Measurements from ENCODE around the gene NCEH1. TPM values are rescaled to one million over a fixed set of nuclear protein-coding genes. Genes with fewer than 3 reads are reported as not detected.

NCEH1 gene
- total RNA-seq, 1 donor from 2014 or later: 4.5 TPM

- no peak for TF ChIP-seq CTCF (IDR thresholded peaks at IDR 0.05)
- Mint-ChIP-seq H3K9me3 (no peaks in the 10 kb centered on the region), H3K36me3 (ENCODE audit: low read depth) (peaks cover 3% of the 10 kb centered on the region), H3K27me3 (no peaks in the 10 kb centered on the region), H3K27ac (no peak overlapping the region), H3K4me3 (no peak overlapping the region), H3K4me1 (peaks cover 2% of the 10 kb centered on the region)
- no peak for ATAC-seq (ENCODE audit: low read depth)
- CTCF ChIA-PET: interaction anchor here (1.0 kb wide), 1 partner anchor 28 kb away, joined by 3 read pairs; no protein-coding TSS in a partner anchor
- POLR2A ChIA-PET: no interaction called here
- DNase-seq: no peak
- intact Hi-C loops (cut with micrococcal nuclease): no loop called here
These were observed 32.8 kb downstream of the NCEH1 start for GRCh38 chr3:172678068-172678467.

GRCh38 chr3:172676196-172676922 is 34.5 kb downstream of the NCEH1 start:
- TF ChIP-seq CTCF (IDR thresholded peaks at IDR 0.05): no peak
- Mint-ChIP-seq H3K27me3 (no peaks in the 10 kb centered on the region), H3K4me1 (peaks cover 2% of the 10 kb centered on the region), H3K4me3 (no peak overlapping the region), H3K27ac (no peak overlapping the region), H3K9me3 (no peaks in the 10 kb centered on the region), H3K36me3 (ENCODE audit: low read depth) (peaks cover 3% of the 10 kb centered on the region)
- no peak for ATAC-seq (ENCODE audit: low read depth)
- ChIA-PET POLR2A (no interaction called here), CTCF (interaction anchor here (0.6 to 1.2 kb wide), 3 partner anchors 9 to 382 kb away, joined by 3 read pairs; no protein-coding TSS in a partner anchor)
- DNase-seq: no peak
- intact Hi-C loops (cut with micrococcal nuclease): no loop called here

DNA sequence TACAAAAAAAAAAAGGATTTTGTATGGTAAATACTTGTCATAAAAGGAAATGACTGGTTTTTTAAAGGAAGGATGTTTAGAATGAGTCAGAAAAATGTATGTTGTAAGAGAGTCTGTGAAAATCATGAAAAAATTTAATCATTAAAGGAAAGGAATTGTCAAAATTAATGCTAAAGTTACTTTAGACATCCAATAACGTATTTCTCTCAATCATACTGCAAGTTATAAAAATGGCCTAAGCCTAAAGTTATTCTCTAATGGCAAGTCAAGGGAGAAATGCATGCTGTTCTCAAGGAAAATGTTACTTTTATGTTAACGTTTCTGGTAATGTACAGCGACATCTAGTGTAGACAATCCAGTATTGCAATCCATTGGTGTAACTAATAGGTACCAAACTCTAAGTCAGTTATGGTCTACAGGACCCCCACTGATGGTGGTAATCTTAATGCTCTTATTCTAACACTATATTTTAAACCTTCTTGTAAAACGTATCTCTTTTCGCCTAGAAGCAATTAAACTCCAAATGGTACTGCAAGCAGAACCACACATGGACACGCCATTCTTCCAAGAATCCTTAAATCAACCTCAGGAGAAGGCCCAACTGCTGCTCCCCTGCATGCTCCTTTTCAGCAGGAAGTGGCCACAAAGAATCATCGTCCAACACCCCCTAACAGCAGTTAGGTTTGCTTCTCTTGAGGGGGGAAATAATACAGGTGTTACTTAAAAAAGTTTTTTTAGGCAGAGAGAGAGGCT is 35.2 kb downstream of the NCEH1 start:
- no peaks in the 10 kb centered on the region for H3K27me3 Mint-ChIP-seq
- H3K4me3 Mint-ChIP-seq: no peak overlapping the region
- DNase-seq (no peak), ATAC-seq (ENCODE audit: low read depth) (peak; percentile 40)
- POLR2A ChIA-PET: no interaction called here
- CTCF ChIA-PET: no interaction called here
- H3K9me3 Mint-ChIP-seq: no peaks in the 10 kb centered on the region
- H3K4me1 Mint-ChIP-seq: peaks cover 2% of the 10 kb centered on the region
- H3K36me3 Mint-ChIP-seq (ENCODE audit: low read depth): peaks cover 3% of the 10 kb centered on the region
- no peak overlapping the region for H3K27ac Mint-ChIP-seq
- intact Hi-C loops (cut with micrococcal nuclease): no loop called here
- peak; percentile 66 for TF ChIP-seq CTCF (IDR thresholded peaks at IDR 0.05)

DNA sequence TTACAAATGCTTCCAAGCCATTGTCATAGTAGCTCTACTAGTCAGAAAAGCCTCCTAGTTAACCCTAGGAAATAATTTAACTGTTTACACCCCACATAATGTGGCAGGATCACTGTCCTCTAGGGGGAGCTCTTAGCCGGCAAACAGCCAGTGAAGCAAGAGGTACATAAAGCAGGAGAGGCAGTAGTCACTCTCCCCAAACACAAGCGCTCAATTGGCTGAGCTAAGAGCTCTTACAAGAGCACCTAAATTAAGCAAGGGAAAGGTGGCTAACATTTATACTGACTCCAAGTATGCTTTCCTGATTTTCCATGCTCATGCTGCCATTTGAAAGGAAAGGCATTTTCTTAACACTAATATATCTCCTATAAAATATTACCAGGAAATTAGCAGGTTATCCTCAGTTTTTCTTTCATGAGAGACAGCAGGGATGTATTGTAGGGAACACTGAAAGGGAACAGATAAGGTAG is 37.6 kb downstream of the NCEH1 start:
- no peaks in the 10 kb centered on the region for H3K9me3 Mint-ChIP-seq
- TF ChIP-seq CTCF (IDR thresholded peaks at IDR 0.05): no peak
- H3K4me3 Mint-ChIP-seq: no peak overlapping the region
- no peak overlapping the region for H3K27ac Mint-ChIP-seq
- intact Hi-C loops (cut with micrococcal nuclease): loop anchor here (1.0 to 2.0 kb wide), 2 partner anchors 38 to 78 kb away; partner anchors contain the start of genes ECT2 and NCEH1
- H3K4me1 Mint-ChIP-seq: peaks cover 2% of the 10 kb centered on the region
- CTCF ChIA-PET: interaction anchor here (0.7 to 1.7 kb wide), 10 partner anchors 10 to 341 kb away, joined by 3 to 5 read pairs (median 4); partner anchors contain the start of gene ECT2
- ATAC-seq (ENCODE audit: low read depth) (no peak), DNase-seq (no peak)
- no peaks in the 10 kb centered on the region for H3K27me3 Mint-ChIP-seq
- POLR2A ChIA-PET: no interaction called here
- no peaks in the 10 kb centered on the region for H3K36me3 Mint-ChIP-seq (ENCODE audit: low read depth)

DNA sequence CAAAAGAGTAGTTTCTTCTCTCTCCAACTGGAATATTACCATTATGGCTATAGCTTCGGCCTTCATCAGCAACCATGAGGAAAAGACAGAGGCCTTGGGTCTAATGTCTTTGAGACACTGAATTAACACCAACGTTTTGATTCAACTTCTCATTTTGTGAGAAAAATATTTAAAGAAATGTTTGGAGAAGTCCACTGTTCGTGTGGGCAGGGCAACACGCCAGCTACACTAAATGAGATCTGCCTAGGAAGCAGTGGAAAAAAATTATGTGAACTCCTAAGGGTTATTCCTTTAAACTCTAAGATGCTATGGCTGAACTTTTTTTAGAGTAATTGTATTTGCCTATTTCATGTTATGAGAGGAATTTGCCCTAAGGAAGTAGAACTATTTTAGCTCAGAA is 41.8 kb downstream of the NCEH1 start:
- ATAC-seq (ENCODE audit: low read depth) (no peak), DNase-seq (no peak)
- no peak overlapping the region for H3K27ac Mint-ChIP-seq
- no peaks in the 10 kb centered on the region for H3K27me3 Mint-ChIP-seq
- no peaks in the 10 kb centered on the region for H3K9me3 Mint-ChIP-seq
- H3K4me3 Mint-ChIP-seq: no peak overlapping the region
- TF ChIP-seq CTCF (IDR thresholded peaks at IDR 0.05): no peak
- ChIA-PET POLR2A (no interaction called here), CTCF (interaction anchor here (1.3 to 4.7 kb wide), 3 partner anchors 19 to 337 kb away, joined by 3 to 23 read pairs (median 5); no protein-coding TSS in a partner anchor)
- H3K4me1 Mint-ChIP-seq: peaks cover 11% of the 10 kb centered on the region
- intact Hi-C loops (cut with micrococcal nuclease): loop anchor here (5.0 kb wide), 3 partner anchors 632 to 1482 kb away; partner anchors contain the start of gene FNDC3B
- H3K36me3 Mint-ChIP-seq (ENCODE audit: low read depth): no peaks in the 10 kb centered on the region

Data from activated B cell treated with CpG ODN at 0.5 μM for 24 hours (primary cell).